ENCODE data around the gene ROBO1. TPM values are rescaled to one million over a fixed set of nuclear protein-coding genes. Genes with fewer than 3 reads are reported as not detected.

Gene ROBO1
- polyA plus RNA-seq, 1 donor (not counting 4 experiments of a cell fraction or from before 2014, with no cell fraction given), result 27.1 TPM

DNA sequence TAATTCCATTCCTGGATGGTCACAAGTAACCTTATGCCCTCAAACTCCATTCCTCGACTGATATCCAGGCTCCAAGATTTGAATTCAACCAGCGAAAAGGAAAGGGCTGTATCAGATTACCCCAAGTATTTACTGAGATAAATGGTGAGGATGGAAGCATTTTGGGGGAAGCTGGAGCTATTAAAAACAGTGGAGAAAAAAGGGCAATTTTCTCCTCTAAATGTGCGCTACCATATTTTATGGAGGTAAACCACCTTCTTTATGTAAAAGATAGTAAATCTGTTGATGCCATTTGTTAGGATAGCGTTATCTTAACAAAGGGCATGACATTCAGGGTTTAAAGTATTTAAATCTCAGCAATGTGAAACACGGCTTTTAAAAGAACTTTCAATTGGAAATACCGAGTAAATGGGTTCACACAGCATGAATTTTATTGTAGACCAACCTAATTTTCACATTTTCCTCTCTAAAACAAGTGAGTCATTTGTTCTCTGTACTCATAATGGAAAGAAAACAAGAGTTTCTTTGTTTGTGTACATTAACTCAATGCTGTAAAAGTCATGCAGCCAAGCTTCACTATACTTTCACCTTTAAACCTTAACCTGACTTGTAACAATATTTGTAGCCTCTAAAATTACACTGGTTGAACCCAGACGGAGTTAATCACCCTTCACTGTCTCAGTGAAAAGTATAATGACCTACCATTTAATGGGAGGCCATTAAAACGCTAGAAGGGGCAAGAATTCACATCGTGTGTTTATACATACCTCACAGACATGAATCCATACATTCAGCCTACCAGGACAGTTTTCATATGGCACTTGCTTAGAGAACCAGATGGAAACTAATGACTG, 773.4 kb downstream of the ROBO1 start:
- DNase-seq (ENCODE audit: low read depth, low spot score) (no peak), FAIRE-seq (no peak)
- Histone ChIP-seq H3K9ac (ENCODE audit: control insufficient read depth, extremely low read depth, insufficient read depth, low read length) (no peak overlapping the region), H3K4me1 (ENCODE audit: control insufficient read depth, extremely low read depth, insufficient read depth, low read length) (peaks cover 3% of the 10 kb centered on the region), H3K9me1 (ENCODE audit: control insufficient read depth, extremely low read depth, insufficient read depth, low read length) (no peaks in the 10 kb centered on the region), H3K27me3 (ENCODE audit: control insufficient read depth, extremely low read depth, insufficient read depth, low read length) (no peaks in the 10 kb centered on the region), H3K9me3 (ENCODE audit: control insufficient read depth, low read depth, low read length) (peaks cover 6% of the 10 kb centered on the region), H3K4me3 (ENCODE audit: control insufficient read depth in 2 of 3, extremely low read depth in 1 of 3, insufficient read depth in 2 of 3, low read depth in 1 of 3, low read length in 3 of 3) (no peak overlapping the region), H3K36me3 (ENCODE audit: control insufficient read depth in 2 of 2, extremely low read depth in 1 of 2, insufficient read depth in 2 of 2, low read length in 2 of 2) (no peaks in the 10 kb centered on the region), H3K4me2 (ENCODE audit: control insufficient read depth, extremely low read depth, insufficient read depth, low read depth, low read length) (no peak overlapping the region), H3K27ac (ENCODE audit: control insufficient read depth, insufficient read depth, low read length) (no peak overlapping the region), H2AFZ (ENCODE audit: control insufficient read depth, low read length) (no peak overlapping the region), H3K79me2 (ENCODE audit: control insufficient read depth, insufficient read depth, low read length) (peaks cover 29% of the 10 kb centered on the region), H4K20me1 (ENCODE audit: control insufficient read depth, extremely low read depth, insufficient read depth, low read length) (no peaks in the 10 kb centered on the region)
- dilution Hi-C loops (cut with MboI; ENCODE audit: extremely low pct_ligation_motif_present, low sequenced_read_pairs), result no loop called here
- TF ChIP-seq, protein P1, sequence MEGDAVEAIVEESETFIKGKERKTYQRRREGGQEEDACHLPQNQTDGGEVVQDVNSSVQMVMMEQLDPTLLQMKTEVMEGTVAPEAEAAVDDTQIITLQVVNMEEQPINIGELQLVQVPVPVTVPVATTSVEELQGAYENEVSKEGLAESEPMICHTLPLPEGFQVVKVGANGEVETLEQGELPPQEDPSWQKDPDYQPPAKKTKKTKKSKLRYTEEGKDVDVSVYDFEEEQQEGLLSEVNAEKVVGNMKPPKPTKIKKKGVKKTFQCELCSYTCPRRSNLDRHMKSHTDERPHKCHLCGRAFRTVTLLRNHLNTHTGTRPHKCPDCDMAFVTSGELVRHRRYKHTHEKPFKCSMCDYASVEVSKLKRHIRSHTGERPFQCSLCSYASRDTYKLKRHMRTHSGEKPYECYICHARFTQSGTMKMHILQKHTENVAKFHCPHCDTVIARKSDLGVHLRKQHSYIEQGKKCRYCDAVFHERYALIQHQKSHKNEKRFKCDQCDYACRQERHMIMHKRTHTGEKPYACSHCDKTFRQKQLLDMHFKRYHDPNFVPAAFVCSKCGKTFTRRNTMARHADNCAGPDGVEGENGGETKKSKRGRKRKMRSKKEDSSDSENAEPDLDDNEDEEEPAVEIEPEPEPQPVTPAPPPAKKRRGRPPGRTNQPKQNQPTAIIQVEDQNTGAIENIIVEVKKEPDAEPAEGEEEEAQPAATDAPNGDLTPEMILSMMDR (optimal IDR thresholded peaks at IDR 0.05 in 1 of 3, IDR thresholded peaks at IDR 0.05 in 1 of 3, conservative IDR thresholded peaks at IDR 0.05 in 1 of 3; ENCODE audit: extremely low read depth in 1 of 3, insufficient read depth in 2 of 3, low read length in 3 of 3), result no peak
- no peak for TF ChIP-seq EZH2 (IDR thresholded peaks at IDR 0.05; ENCODE audit: low read length)

DNA sequence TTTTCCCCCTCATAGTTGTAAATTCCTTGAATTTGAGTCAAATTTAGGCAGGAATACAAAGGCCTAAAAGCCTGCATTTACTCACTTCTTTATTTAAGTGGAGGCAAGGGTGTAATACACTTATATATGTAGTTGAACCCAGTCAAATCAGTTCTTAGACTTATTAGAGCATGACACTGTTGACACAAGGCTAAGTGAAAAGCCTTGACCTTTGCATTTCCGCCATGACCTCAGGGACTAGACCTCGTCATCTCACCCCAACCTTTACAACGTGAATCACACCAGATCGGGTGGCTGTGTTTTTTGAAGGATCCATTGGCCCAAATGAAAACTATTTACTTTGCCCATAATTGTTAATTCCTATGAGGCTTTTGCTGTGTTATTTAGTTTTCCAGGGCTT, 774.4 kb downstream of the ROBO1 start:
- FAIRE-seq, result no peak

More for the DNA sequence above, 774.4 kb downstream of the ROBO1 start:
- Histone ChIP-seq H2AFZ (ENCODE audit: control insufficient read depth, low read length) (no peak overlapping the region), H3K4me1 (ENCODE audit: control insufficient read depth, extremely low read depth, insufficient read depth, low read length) (peaks cover 3% of the 10 kb centered on the region), H3K36me3 (ENCODE audit: control insufficient read depth in 2 of 2, extremely low read depth in 1 of 2, insufficient read depth in 2 of 2, low read length in 2 of 2) (no peaks in the 10 kb centered on the region), H3K9ac (ENCODE audit: control insufficient read depth, extremely low read depth, insufficient read depth, low read length) (no peak overlapping the region), H3K9me3 (ENCODE audit: control insufficient read depth, low read depth, low read length) (peaks cover 6% of the 10 kb centered on the region), H3K9me1 (ENCODE audit: control insufficient read depth, extremely low read depth, insufficient read depth, low read length) (no peaks in the 10 kb centered on the region), H3K4me2 (ENCODE audit: control insufficient read depth, extremely low read depth, insufficient read depth, low read depth, low read length) (no peak overlapping the region), H3K4me3 (ENCODE audit: control insufficient read depth in 2 of 3, extremely low read depth in 1 of 3, insufficient read depth in 2 of 3, low read depth in 1 of 3, low read length in 3 of 3) (no peak overlapping the region), H3K27ac (ENCODE audit: control insufficient read depth, insufficient read depth, low read length) (no peak overlapping the region), H4K20me1 (ENCODE audit: control insufficient read depth, extremely low read depth, insufficient read depth, low read length) (no peaks in the 10 kb centered on the region), H3K79me2 (ENCODE audit: control insufficient read depth, insufficient read depth, low read length) (peaks cover 26% of the 10 kb centered on the region), H3K27me3 (ENCODE audit: control insufficient read depth, extremely low read depth, insufficient read depth, low read length) (no peaks in the 10 kb centered on the region)
- no peak for TF ChIP-seq EZH2 (IDR thresholded peaks at IDR 0.05; ENCODE audit: low read length)
- TF ChIP-seq, protein P1 (optimal IDR thresholded peaks at IDR 0.05 in 1 of 3, IDR thresholded peaks at IDR 0.05 in 1 of 3, conservative IDR thresholded peaks at IDR 0.05 in 1 of 3; ENCODE audit: extremely low read depth in 1 of 3, insufficient read depth in 2 of 3, low read length in 3 of 3), result no peak
- dilution Hi-C loops (cut with MboI; ENCODE audit: extremely low pct_ligation_motif_present, low sequenced_read_pairs), result no loop called here
- no peak for DNase-seq (ENCODE audit: low read depth, low spot score)
